ENCODE data around the gene TSKS.

TSKS gene

DNA sequence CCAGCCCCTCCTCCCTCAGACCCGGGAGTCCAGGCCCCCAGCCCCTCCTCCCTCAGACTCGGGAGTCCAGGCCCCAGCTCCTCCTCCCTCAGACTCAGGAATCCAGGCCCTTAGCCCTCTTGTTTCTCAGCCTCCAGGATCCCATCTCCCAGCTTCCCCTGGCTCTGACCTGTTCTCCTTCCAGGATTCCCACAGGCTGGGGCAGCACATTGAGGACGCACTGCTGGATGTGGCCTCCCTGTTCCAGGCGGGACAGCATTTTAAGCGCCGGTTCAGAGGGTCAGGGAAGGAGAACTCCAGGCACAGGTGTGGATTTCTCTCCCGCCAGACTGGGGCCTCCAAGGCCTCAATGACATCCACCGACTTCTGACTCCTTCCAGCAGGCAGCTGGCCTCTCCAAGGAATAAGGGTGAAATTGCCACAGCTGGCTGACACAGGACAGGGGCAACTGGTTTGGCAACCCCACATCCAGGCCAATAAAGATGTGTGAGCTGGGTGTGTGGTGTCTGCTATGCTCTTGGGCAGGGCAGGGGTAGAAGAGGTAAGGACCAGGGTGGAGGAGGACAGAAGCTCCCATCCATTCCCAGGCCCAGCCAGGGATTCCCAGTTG, 49.8 kb downstream of the TSKS start:
- no peak for DNase-seq

DNA sequence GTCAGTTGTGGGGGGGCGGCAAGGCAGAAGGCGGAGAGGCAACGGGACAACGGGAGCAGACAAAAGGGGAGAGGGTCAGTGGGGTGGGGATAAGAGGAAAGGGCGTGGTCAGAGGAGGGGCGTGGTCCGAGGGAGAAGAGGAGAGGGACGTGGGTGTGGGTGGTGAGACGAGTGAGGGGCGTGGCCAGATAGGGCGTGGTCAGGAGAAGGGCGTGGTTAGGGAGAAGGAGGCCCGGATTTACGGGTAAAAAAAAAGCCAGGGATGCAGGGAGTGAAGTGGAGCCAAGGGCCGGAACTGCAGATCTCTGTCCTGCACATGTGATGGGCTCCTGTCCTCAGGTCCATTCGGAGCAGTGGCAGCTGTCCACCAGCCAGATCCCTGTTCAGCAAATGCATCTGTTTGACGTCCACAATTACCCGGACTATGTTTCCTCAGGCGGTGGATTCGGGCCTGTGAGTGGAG, 50.7 kb downstream of the TSKS start:
- peak in 1 of 2 experiments; percentile 42 for DNase-seq

DNA sequence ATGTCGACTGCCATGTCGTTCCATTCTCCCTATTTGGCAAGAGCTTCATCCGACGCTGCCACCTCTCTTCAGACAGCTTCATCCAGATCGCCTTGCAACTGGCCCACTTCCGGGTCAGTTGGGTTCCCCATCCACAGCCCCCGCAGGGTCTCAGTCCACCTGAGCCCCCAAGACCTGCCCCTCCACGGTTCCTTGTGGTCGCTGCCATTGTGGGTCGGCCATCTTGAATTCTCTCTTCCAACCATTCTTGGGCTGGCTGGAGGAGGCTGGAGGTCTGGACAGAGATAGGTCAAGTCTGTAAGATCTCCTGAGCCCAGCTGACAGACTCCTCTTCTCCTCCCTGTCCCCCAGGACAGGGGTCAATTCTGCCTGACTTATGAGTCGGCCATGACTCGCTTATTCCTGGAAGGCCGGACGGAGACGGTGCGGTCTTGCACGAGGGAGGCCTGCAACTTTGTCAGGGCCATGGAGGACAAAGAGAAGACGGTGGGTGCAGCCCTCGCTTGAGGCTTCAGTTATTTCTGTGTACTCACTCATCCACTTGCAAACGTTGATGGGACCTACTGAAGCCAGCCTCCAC, 52.6 kb downstream of the TSKS start:
- no peak for DNase-seq

DNA sequence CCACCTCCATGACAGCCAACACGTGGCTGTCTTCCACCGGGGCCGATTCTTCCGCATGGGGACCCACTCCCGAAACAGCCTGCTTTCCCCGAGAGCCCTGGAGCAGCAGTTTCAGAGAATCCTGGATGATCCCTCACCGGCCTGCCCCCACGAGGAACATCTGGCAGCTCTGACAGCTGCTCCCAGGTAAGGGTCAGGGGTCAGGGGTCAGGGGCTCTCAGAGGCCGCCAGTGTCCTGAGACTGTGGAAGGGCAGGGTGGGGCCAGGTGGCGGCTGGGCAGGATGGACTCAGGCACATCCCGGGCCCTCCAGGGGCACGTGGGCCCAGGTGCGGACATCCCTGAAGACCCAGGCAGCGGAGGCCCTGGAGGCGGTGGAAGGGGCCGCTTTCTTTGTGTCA, 57.2 kb downstream of the TSKS start:
- no peak for DNase-seq

DNA sequence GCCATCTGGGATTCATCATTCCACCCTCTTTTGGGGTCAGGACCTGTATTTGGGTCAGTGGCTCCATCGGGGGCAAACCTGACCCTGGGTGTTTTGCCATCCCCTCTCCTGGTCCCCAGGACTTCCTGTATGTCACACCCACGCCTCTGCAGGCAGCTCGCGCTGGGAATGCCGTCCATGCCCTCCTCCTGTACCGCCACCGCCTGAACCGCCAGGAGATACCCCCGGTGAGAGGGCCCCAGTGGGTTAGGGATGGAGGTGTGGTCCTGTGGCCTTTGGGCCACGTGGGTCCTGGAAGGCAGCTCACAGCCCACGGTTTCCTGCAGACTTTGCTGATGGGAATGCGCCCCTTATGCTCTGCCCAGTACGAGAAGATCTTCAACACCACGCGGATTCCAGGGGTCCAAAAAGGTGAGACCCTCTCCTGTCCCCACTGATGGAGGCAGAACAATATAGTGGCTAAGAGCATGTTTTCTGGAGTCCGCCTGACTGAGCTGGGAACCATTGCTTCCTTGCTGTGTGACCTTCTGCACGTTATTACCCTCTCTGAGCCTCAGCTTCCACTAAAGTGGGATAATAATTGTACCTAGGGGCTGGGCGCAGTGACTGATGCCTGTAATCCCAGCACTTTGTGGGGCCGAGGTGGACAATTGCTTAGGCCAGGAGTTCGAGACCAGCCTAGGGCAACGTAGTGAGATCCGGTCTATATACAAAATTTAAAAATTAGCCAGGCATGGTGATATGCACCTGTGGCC, 58.0 kb downstream of the TSKS start:
- DNase-seq: no peak

DNA sequence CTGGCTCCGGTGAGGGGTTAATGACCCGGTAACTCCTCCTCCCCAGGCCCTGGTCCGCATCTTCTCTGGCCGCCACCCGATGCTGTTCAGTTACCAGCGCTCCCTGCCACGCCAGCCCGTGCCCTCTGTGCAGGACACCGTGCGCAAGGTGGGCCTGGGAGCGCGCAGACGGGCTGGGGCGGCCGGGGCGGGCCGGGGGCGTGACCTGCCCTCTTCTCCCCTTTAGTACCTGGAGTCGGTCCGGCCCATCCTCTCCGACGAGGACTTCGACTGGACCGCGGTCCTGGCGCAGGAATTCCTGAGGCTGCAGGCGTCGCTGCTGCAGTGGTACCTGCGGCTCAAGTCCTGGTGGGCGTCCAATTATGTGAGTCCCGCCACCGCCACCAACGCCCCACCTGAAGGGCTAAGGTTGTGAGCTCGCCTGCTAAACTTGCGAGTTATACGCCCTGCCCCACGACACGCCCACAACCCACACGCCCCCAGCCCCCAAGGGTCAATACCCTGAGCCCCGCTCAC, 61.8 kb downstream of the TSKS start:
- no peak for DNase-seq

DNA sequence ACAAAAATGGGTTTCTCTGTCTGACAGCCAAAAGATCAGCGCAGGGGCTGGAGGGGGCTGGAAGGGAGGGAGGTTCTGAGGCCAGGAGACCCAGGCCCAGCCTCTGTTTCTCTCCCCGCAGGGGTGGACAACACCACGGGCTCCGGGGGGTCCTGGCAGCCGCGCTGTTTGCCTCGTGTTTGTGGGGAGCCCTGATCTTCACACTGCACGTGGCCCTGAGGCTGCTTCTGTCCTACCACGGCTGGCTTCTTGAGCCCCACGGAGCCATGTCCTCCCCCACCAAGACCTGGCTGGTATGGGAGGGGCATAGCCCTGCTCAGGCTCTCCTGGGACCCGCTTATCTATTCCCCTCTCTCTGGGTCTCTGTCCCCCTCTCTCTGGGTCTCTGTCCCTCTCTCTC, 62.5 kb downstream of the TSKS start:
- DNase-seq: no peak

DNA sequence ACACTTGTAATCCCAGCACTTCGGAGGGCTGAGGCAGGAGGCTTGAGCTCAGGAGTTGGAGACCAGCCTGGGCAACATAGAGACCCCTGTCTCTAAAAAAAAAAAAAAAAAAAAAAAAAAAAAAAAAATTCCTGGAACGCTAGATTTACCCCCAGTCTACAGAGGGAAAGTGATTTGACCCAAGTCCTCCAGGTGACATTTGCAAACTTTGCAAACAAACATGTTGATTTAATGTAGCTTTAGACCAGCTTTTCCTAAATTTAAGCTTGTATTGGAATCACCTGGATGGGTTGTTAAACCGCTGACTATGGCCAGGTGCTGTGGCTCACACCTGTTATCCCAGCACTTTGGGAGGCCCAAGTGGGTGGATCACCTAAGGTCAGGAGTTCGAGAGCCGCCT, 63.7 kb downstream of the TSKS start:
- DNase-seq: no peak

DNA sequence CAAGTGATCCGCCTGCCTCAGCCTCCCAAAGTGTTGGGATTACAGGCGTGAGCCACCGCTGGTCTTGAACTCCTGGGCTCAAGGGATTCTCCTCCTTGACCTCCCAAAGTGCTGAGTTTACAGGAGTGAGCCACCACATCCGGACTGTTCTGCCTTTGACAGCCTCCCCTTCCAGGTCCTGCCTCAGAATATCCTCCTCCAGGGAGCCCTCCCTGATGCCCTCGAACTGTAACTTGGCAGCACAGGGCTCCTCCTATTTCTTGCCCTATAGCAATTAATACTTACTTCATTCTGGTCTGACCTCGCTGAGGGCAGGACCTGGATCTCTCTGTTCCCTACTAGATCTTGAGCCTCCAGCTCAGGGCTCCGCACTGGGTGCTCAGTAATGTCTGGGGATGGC, 66.2 kb downstream of the TSKS start:
- no peak for DNase-seq

DNA sequence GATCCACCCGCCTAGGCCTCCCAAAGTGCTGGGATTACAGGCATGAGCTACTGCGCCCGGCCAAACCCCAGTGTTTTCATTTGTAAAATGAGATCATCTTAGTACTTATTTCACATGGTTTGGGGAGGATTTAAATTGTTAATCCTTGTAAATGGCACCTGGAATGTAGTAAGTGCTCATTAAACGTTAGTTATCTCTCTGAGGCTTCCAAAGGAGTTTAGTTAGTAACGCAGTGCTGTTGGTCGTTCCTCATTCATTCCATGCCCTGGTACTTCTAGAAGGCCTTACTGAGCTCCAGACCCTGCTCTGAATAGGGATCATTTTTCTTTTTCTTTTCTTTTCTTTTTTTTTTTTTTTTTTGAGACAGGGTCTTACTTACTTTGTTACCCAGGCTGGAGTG, 67.0 kb downstream of the TSKS start:
- DNase-seq: no peak

DNA sequence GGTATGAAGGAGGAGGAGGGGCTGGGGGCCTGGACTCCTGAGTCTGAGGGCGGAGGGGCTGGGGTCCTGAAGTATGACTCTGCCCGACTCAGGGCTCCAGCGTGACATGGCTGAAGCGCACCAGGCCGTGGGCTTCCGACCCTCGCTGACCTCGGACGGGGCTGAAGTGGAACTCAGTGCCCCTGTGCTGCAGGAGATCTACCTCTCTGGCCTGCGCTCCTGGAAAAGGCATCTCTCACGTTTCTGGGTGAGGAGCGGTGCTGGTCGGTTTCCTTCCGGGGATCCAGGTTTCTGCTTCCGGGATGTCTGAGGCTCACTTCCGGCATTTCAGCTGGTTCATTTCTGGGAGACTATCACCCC, 71.0 kb downstream of the TSKS start:
- DNase-seq: no peak

DNA sequence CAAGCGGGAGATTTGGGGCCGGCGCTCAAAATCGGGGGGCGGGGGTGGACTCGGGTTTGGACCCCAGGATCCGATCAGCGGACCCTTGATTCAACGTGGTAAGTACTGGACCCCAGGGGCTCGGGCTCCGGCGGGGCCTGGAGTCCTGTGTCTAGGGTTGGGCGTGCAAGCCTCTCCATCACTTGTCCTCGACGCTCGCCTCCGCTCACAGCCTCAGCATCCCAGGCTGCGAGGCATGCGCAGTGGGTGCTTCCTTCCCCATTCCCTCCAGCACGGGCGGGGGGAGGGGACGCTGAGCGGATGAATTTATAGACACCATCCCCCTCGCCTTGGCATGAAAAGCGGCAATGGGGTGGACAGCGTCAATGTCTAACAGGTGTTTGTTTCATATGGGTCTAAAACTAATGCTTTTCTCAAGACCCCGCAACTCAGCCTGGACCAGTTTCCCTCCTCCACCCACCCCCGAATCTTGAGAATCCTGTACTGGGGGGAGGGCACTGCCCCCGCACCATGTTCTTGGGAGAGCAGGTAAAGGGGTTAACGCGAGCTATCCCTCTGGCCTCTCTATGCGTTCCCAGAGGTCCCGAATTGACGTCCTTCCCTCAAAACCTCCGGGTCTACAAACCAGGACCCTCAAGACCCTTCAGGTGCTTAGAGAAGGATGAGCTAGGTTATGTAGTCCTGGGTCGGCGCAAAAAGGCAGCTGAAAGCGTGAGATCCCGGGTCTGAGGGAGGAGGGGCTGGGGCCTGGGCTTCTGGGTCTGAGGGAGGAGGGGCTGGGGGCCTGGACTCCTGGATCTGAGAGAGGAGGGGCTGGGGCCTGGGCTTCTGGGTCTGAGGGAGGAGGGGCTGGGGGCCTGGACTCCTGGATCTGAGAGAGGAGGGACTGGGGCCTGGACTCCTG, 71.6 kb downstream of the TSKS start:
- no peak for DNase-seq

DNA sequence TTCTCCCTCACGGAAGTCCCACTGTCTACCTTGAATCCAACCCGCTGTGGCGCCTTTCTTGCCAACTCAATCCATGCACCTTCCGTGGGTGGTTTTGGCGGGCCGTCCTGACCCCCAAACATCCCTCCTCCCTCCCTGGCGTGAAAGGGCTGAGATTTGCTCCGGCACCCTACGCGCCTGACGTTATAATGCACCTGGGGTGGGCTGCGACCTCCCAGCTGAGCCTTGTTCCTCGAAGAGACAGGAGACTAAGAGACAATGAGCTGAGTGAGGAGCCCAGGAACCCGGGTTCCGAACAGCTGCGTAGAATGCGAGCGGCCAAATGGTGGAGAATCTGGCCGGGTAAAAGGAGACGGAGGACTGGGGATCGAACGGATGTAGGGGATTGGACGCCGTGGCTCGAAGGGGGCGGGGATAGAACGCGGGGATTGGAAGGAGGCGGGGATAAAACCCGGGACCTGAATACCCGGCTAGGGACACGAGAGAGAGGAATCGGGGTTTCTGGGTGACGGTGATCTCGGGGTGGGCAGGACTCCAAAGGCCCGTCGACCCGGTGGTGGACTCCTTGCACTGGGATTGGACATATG, 72.4 kb downstream of the TSKS start, which contains the start of gene CPT1C:
Gene CPT1C (plus strand): TSS at position 461 of the 587 bp plus-strand sequence. CDS start 1,137 bp downstream, outside the sequence.
- no peak for DNase-seq

DNA sequence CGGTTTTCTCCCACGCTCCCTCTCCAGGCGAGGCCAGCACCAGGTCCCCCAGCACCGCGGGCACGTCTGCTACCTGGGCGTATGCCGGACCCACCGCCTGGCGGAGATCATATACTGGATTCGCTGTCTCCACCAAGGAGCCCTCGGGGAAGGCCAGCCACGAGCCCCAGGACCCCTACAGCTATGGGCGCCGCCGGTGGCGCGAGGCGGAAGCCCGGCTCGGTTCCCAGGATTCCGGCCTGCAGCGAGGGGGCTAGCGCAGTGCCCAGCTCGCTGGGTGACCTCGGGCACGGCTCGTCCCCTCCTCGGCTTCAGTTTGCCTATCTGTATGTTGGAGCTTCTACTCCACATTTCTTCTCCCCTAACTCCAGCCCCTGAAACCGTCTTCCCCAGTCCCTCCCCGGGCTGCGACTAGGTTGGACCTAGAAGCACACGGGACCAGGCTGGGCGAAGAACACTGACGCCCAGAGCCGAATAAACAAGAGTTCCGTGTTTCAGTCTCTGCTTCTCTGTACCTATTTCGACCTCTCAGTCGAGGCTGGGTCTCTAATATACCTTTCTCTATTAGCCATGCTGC, 72.9 kb downstream of the TSKS start:
- DNase-seq: no peak

All from SW 1271 (cell line).